ENCODE results near the gene SYNRG.
A peak's percentile ranks its signal among the peaks of the same experiment; 100 is the strongest.

The SYNRG gene

DNA sequence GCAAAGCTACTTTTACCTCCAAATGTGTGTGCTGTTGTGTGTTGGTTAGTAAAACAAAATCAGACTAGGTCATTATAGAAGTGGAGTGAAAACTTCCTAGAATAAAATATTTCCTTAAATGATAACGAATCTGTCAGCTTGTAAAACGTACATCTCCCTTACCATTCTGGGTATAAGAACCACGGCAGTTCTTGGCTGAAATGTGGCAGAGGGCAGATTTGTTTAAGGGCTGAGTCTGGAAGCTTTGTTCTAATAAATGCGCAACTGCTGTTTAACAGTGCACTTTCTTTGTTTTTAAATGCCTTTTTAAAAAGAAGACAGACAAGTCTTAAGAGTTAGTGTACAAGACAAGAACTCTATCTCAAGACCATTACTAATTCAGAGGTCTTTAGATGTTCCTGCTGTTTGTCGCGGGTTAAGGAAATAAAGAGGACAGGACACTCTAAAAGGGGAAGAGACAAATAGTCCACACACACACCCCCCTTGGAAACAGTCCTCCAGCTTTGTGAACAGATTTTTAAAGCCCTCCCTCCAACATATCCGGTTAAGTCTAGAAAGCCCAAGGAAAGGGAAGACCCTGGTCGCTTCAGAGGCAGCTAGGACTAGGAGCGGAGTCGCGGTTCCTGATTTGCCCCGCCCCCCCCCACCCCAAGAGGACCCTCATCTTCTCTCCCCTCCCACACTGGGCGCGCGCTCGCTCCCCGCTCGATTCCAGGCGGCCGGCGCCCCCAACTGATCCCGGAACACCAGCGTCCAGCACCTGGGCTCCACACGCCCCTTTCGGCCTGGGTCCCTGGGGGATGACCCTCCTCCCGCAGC lies 658 bp downstream of the SYNRG start:
- Histone ChIP-seq H3K27me3 (ENCODE audit: control insufficient read depth in 3 of 3, insufficient read depth in 3 of 3, low read depth in 1 of 3, low read length in 3 of 3) (no peaks in the 10 kb centered on the region), H3K18ac (ENCODE audit: low read length) (peak overlapping the region; percentile 98)

DNA sequence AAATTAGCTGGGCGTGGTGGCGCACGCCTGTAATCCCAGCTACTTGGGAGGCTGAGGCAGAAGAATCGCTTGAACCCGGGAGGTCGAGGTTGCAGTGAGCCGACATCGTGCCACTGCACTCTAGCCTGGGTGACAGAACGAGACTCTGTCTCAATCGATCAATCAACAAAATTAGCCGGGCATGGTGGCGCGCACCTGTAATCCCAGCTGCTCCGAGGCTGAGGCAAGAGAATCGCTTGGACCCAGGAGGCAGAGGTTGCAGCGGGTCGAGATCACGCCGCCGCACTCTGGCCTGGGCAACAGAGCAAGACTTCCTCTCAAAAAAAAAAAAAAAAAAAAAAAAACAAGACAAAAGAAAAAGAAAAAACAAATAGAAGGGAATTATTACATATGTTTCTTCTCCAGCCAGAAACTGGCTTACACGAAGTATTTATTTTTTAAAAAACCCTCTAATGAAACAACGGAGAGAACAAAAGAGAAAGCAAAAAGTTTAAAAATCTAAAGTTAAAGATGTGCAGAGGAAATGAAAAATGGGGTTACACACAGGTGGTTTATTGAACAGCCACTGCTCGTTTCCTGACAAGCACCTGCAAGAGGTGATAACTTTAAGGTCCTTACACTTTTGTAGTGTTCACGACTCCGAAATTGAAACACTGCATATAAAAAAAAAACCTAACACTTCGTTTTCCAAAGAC lies 1.4 kb downstream of the SYNRG start:
- H2AFZ ChIP-seq (ENCODE audit: low read length) = peak overlapping the region; percentile 87
- H3K14ac ChIP-seq (ENCODE audit: low read length) = no peak overlapping the region
- H3K4ac ChIP-seq (ENCODE audit: low read length) = no peak overlapping the region
- no peaks in the 10 kb centered on the region for H3K4me1 ChIP-seq (ENCODE audit: control insufficient read depth in 2 of 2, insufficient read depth in 1 of 2, low read depth in 1 of 2, low read length in 2 of 2)
- no peak for DNase-seq (ENCODE audit: low spot score)
- no peak overlapping the region for H4K91ac ChIP-seq (ENCODE audit: low read depth, low read length, poor library complexity)
- no peak overlapping the region for H3K18ac ChIP-seq (ENCODE audit: low read length)
- H3K4me2 ChIP-seq (ENCODE audit: insufficient read depth, low read length, poor library complexity, severe bottlenecking) = peak overlapping the region; percentile 28
- H3K4me3 ChIP-seq (ENCODE audit: low read length in 2 of 2) = peak overlapping the region in 1 of 2 donors; percentile 67
- no peaks in the 10 kb centered on the region for H3K27me3 ChIP-seq (ENCODE audit: control insufficient read depth in 3 of 3, insufficient read depth in 3 of 3, low read depth in 1 of 3, low read length in 3 of 3)
- no peak overlapping the region for H2BK120ac ChIP-seq (ENCODE audit: low read depth, low read length)
- H3K9ac ChIP-seq (ENCODE audit: low read depth, low read length, poor library complexity) = peak overlapping the region; percentile 24
- H2BK12ac ChIP-seq (ENCODE audit: low read length) = no peak overlapping the region
- peaks cover 4 to 16% of the 10 kb centered on the region in 2 donors for H3K9me3 ChIP-seq (replicated peaks in 1 of 2; ENCODE audit: control insufficient read depth in 2 of 2, insufficient read depth in 1 of 2, low read depth in 1 of 2, low read length in 2 of 2)
- WGBS, 2 donors (ENCODE audit: extremely low coverage in 2 of 2, insufficient read length in 2 of 2, insufficient replicate concordance in 1 of 2) = no CpG with 5 or more reads among the region's 26 CpGs
- H3K27ac ChIP-seq (replicated peaks; ENCODE audit: low read length) = no peak overlapping the region
- H2BK5ac ChIP-seq (ENCODE audit: low read length) = no peak overlapping the region
- no peak overlapping the region for H3K23ac ChIP-seq (ENCODE audit: low read depth, low read length, poor library complexity)
- peaks cover 2% of the 10 kb centered on the region for H3K79me1 ChIP-seq (ENCODE audit: low read depth, low read length)
- H3K36me3 ChIP-seq (replicated peaks in 1 of 2; ENCODE audit: control insufficient read depth in 2 of 2, insufficient read depth in 2 of 2, low read length in 2 of 2) = peaks cover 2 to 43% of the 10 kb centered on the region in 2 donors
- no peak overlapping the region for H4K8ac ChIP-seq (ENCODE audit: low read depth, low read length)
- no peak overlapping the region for H2BK15ac ChIP-seq (ENCODE audit: low read length)
- no peak overlapping the region for H2AK5ac ChIP-seq (ENCODE audit: low read depth, low read length)

More for the DNA sequence above, 658 bp downstream of the SYNRG start:
- H3K27ac ChIP-seq (replicated peaks; ENCODE audit: low read length) = peak overlapping the region; percentile 93
- H4K8ac ChIP-seq (ENCODE audit: low read depth, low read length) = no peak overlapping the region
- peak overlapping the region; percentile 34 for H3K4me2 ChIP-seq (ENCODE audit: insufficient read depth, low read length, poor library complexity, severe bottlenecking)
- peak overlapping the region; percentile 87 for H2BK5ac ChIP-seq (ENCODE audit: low read length)
- H2AK5ac ChIP-seq (ENCODE audit: low read depth, low read length) = no peak overlapping the region
- DNase-seq (ENCODE audit: low spot score) = peak; percentile 77
- no peak overlapping the region for H3K4ac ChIP-seq (ENCODE audit: low read length)
- peak overlapping the region; percentile 86 for H3K9ac ChIP-seq (ENCODE audit: low read depth, low read length, poor library complexity)
- H2BK120ac ChIP-seq (ENCODE audit: low read depth, low read length) = no peak overlapping the region
- H2BK15ac ChIP-seq (ENCODE audit: low read length) = no peak overlapping the region
- H3K23ac ChIP-seq (ENCODE audit: low read depth, low read length, poor library complexity) = peak overlapping the region; percentile 92
- H3K79me1 ChIP-seq (ENCODE audit: low read depth, low read length) = peaks cover 2% of the 10 kb centered on the region
- H3K9me3 ChIP-seq (replicated peaks in 1 of 2; ENCODE audit: control insufficient read depth in 2 of 2, insufficient read depth in 1 of 2, low read depth in 1 of 2, low read length in 2 of 2) = peaks cover 2 to 12% of the 10 kb centered on the region in 2 donors
- H3K14ac ChIP-seq (ENCODE audit: low read length) = peak overlapping the region; percentile 75
- peaks cover 4 to 47% of the 10 kb centered on the region in 2 donors for H3K36me3 ChIP-seq (replicated peaks in 1 of 2; ENCODE audit: control insufficient read depth in 2 of 2, insufficient read depth in 2 of 2, low read length in 2 of 2)
- no peak overlapping the region for H2BK12ac ChIP-seq (ENCODE audit: low read length)
- H4K91ac ChIP-seq (ENCODE audit: low read depth, low read length, poor library complexity) = no peak overlapping the region
- no peaks in the 10 kb centered on the region for H3K4me1 ChIP-seq (ENCODE audit: control insufficient read depth in 2 of 2, insufficient read depth in 1 of 2, low read depth in 1 of 2, low read length in 2 of 2)
- WGBS, 2 donors (ENCODE audit: extremely low coverage in 2 of 2, insufficient read length in 2 of 2, insufficient replicate concordance in 1 of 2) = no CpG with 5 or more reads among the region's 26 CpGs
- H3K4me3 ChIP-seq (ENCODE audit: low read length in 2 of 2) = peak overlapping the region; percentile 67 to 99
- H2AFZ ChIP-seq (ENCODE audit: low read length) = peak overlapping the region; percentile 87

- Histone ChIP-seq H2AFZ (ENCODE audit: low read length) (no peak overlapping the region), H3K4me1 (ENCODE audit: control insufficient read depth in 2 of 2, insufficient read depth in 1 of 2, low read depth in 1 of 2, low read length in 2 of 2) (no peaks in the 10 kb centered on the region), H3K9ac (ENCODE audit: low read depth, low read length, poor library complexity) (no peak overlapping the region), H3K4ac (ENCODE audit: low read length) (no peak overlapping the region), H4K91ac (ENCODE audit: low read depth, low read length, poor library complexity) (no peak overlapping the region), H3K27me3 (ENCODE audit: control insufficient read depth in 3 of 3, insufficient read depth in 3 of 3, low read depth in 1 of 3, low read length in 3 of 3) (no peaks in the 10 kb centered on the region), H2BK12ac (ENCODE audit: low read length) (no peak overlapping the region), H2AK5ac (ENCODE audit: low read depth, low read length) (no peak overlapping the region), H3K4me2 (ENCODE audit: insufficient read depth, low read length, poor library complexity, severe bottlenecking) (no peak overlapping the region), H3K4me3 (ENCODE audit: low read length in 2 of 2) (no peak overlapping the region), H3K18ac (ENCODE audit: low read length) (no peak overlapping the region), H3K14ac (ENCODE audit: low read length) (no peak overlapping the region), H3K9me3 (replicated peaks in 1 of 2; ENCODE audit: control insufficient read depth in 2 of 2, insufficient read depth in 1 of 2, low read depth in 1 of 2, low read length in 2 of 2) (peaks cover 4 to 16% of the 10 kb centered on the region in 2 donors), H2BK5ac (ENCODE audit: low read length) (no peak overlapping the region), H3K27ac (replicated peaks; ENCODE audit: low read length) (no peak overlapping the region), H2BK15ac (ENCODE audit: low read length) (no peak overlapping the region), H3K36me3 (replicated peaks in 1 of 2; ENCODE audit: control insufficient read depth in 2 of 2, insufficient read depth in 2 of 2, low read length in 2 of 2) (peaks cover 2 to 36% of the 10 kb centered on the region in 2 donors), H2BK120ac (ENCODE audit: low read depth, low read length) (no peak overlapping the region), H3K23ac (ENCODE audit: low read depth, low read length, poor library complexity) (no peak overlapping the region), H3K79me1 (ENCODE audit: low read depth, low read length) (peaks cover 2% of the 10 kb centered on the region), H4K8ac (ENCODE audit: low read depth, low read length) (no peak overlapping the region)
- no CpG with 5 or more reads among the region's 7 CpGs for WGBS, 2 donors (ENCODE audit: extremely low coverage in 2 of 2, insufficient read length in 2 of 2, insufficient replicate concordance in 1 of 2)
- DNase-seq (ENCODE audit: low spot score) = no peak
These were observed 3.3 kb downstream of the SYNRG start for GRCh38 chr17:37605813-37606505.
